HG02623 (cell line): ENCODE measurements around the gene TMEM134.

Experiments used
- ATAC-seq: cut with Tn5 transposase; IDR thresholded peaks from one replicate; pipeline ENCODE4 v1.9.1; 2021; ENCODE audit warnings: moderate library complexity; ENCODE audit not compliant: unreplicated experiment

Gene TMEM134

GRCh38 chr11:67500831-67501715 is 32.0 kb upstream of the TMEM134 start:
- ATAC-seq, result no peak

- no peak for ATAC-seq
Observed at GRCh38 chr11:67500484-67500821, 31.4 kb upstream of the TMEM134 start.

- no peak for ATAC-seq
Observed at GRCh38 chr11:67499808-67500483, 30.9 kb upstream of the TMEM134 start.

GRCh38 chr11:67498544-67498972 is 29.5 kb upstream of the TMEM134 start:
- no peak for ATAC-seq

- ATAC-seq, result no peak
Observed at GRCh38 chr11:67497656-67498291, 28.7 kb upstream of the TMEM134 start.

GRCh38 chr11:67496113-67496512 is 27.1 kb upstream of the TMEM134 start:
- ATAC-seq, result no peak

- ATAC-seq, result no peak
Observed at GRCh38 chr11:67495234-67496005, 26.4 kb upstream of the TMEM134 start.

- no peak for ATAC-seq
Observed at GRCh38 chr11:67494371-67495233, 25.6 kb upstream of the TMEM134 start.

GRCh38 chr11:67493548-67494370 is 24.7 kb upstream of the TMEM134 start:
- no peak for ATAC-seq

GRCh38 chr11:67492801-67493547 is 23.9 kb upstream of the TMEM134 start:
- no peak for ATAC-seq

- ATAC-seq, result no peak
Observed at GRCh38 chr11:67492069-67492727, 23.1 kb upstream of the TMEM134 start.

GRCh38 chr11:67491276-67492068 is 22.4 kb upstream of the TMEM134 start:
- ATAC-seq, result no peak

GRCh38 chr11:67490727-67491065 is 21.6 kb upstream of the TMEM134 start:
- no peak for ATAC-seq

GRCh38 chr11:67489885-67490726 is 21.1 kb upstream of the TMEM134 start:
- ATAC-seq, result no peak

- ATAC-seq, result no peak
Observed at GRCh38 chr11:67489203-67489884, 20.3 kb upstream of the TMEM134 start.
